DND-41 (cell line): ENCODE data around the gene TMEM182.

ENCODE experiments used
- CTCF ChIP-seq: IDR thresholded peaks from 2 replicates; pipeline ENCODE4 v1.5.1; 2012; ENCODE audit warnings: borderline replicate concordance, low read length, moderate library complexity, mild to moderate bottlenecking; ENCODE audit not compliant: poor library complexity, severe bottlenecking; ENCODE audit errors: extremely low read depth
- EZH2 ChIP-seq: IDR thresholded peaks from 3 replicates; pipeline ENCODE4 v1.6.1; 2012; ENCODE audit warnings: borderline replicate concordance, low read depth, mild to moderate bottlenecking, moderate library complexity, low read length, inconsistent platforms; ENCODE audit not compliant: severe bottlenecking

GRCh38 chr2:102844911-102845310 lies 83.1 kb downstream of the TMEM182 start:
- TF ChIP-seq CTCF (no peak), EZH2 (no peak)
